ENCODE data around the gene SCAPER.
A peak's percentile ranks its signal among the peaks of the same experiment; 100 is the strongest.
"Not testable (repeated sequence)": the region's sequence is repeated elsewhere in the genome, so short reads cannot be mapped to it uniquely, and the experiment has no call there.

SCAPER gene

DNA sequence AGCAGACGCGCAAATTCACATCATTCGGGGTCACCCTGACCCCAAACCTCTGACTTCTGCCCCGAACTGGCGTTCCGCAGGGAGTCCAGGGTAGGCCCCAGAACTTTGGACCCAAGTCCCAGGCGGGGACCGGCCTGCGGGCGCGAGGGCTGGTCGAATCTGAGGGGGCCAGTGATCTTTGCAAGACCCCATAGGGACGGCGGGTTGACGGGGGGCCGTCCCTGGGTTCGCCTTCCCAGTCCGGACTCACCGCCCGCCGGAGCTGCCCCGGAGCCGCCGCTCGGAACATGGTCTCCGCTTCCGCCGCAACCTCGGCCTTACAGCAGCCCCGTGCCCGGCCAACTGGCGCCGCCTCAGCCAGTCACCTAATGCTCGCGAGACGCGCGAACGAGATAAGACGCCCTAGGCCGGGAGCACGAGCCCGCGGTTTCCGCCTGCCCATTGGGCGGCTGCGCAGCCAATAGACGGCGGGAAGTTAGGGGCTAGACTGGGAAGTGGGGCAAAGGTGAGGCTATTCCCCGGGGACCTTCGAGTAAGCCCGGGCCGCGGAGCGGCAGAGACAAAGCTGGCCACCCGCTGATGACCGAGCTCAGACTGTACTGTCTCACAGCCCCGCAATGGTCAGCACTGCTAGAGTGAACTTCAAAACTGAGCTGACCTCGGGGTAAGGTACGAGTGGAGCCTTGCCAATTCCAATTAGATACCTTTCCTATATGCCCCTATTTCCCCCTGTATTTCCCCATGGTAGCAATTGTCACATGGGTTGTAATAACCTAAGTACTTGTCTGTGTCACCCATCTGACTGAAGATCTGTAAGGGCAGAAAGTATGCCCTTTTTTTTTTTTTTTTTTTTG is 593.8 kb downstream of the SCAPER start, which contains the start of gene ETFA:
ETFA (minus strand) TSS at position 370 of the 854 bp plus-strand sequence; CDS start at position 289, 81 bp downstream.
- no peaks in the 10 kb centered on the region for H3K27me3 ChIP-seq (ENCODE audit: insufficient read depth, low read length)
- peak within 1 kb of the TSS; percentile 93 for H3K4me3 ChIP-seq (ENCODE audit: low read length)
- no peaks in the 10 kb centered on the region for H3K36me3 ChIP-seq (ENCODE audit: insufficient read depth, low read length)

DNA sequence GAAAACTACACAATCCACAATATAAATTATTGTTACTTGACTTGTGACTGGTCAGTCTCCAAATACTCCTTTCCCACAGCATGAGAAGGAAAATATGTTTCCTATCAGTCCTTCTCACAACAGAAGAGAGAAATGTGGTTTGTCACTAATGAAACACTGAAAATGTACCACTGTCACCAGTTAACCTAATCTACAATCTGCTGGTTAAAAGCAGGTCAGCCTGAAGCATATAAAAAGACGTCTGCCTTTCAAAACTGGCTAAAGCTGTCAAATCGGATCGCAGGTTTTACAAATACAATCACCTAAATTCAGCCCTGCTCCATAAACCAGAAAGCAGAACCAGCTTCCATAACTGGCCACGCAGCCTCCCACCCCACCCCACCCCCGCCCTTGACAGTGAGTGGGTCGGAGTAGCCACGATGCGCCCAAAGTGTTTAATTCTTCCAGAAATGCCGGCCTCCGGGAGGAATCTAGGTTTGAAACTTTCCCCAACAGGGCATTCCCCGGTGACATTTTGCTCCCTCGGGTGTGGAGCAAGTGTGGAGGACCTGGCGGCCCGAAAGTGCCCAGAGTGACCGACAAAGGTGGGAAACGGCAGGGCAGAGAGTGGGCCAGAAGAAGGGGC is 594.6 kb downstream of the SCAPER start:
- Histone ChIP-seq H3K9me3 (ENCODE audit: low read length) (peaks cover 3% of the 10 kb centered on the region), H3K27me3 (ENCODE audit: insufficient read depth, low read length) (no peaks in the 10 kb centered on the region), H3K4me1 (ENCODE audit: insufficient read depth, low read length) (peaks cover 5% of the 10 kb centered on the region)

More for the DNA sequence above, 593.8 kb downstream of the SCAPER start, which contains the start of gene ETFA:
- H3K9me3 ChIP-seq (ENCODE audit: low read length) = peaks cover 3% of the 10 kb centered on the region
- H2AFZ ChIP-seq (ENCODE audit: low read depth, low read length) = peak within 1 kb of the TSS; percentile 90
- H3K4me1 ChIP-seq (ENCODE audit: insufficient read depth, low read length) = peaks cover 5% of the 10 kb centered on the region

DNA sequence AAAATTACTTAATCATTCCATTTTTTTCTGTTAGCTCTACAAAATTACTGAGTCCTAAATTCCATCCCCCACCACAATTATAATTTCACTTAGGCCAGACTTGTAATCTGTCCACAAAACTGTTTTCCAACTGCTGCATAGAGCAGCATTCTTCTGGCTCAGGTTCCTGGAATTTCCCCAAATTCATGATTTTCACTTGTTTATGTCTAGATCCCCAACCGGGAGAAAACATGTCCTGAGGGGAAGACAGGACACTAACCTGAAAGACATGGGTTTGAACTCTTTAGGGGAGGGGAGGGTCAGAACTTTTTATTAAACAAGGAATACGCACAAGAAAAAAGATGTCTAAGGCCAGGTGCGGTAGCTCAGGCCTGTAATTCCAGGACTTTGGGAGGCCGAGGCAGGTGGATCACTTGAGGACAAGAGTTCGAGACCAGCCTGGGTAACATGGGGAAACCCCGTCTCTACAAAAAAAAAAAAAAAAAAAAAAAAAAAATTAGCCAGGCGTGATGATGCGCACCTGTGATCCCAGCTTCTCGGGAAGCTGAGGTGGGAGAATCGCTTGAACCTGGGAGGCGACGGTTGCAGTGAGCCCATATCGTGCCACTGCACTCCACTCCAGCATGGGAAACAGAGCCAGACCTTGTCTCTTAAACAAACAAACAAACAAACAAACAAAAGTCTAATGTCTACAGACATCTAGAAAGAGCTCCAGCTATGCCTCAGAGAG is 595.4 kb downstream of the SCAPER start:
- no peak overlapping the region for H2AFZ ChIP-seq (ENCODE audit: low read depth, low read length)
- H3K9me3 ChIP-seq (ENCODE audit: low read length) = no peaks in the 10 kb centered on the region
- H3K4me1 ChIP-seq (ENCODE audit: insufficient read depth, low read length) = peaks cover 5% of the 10 kb centered on the region
- H3K4me3 ChIP-seq (ENCODE audit: low read length) = peak overlapping the region; percentile 93
- H3K36me3 ChIP-seq (ENCODE audit: insufficient read depth, low read length) = no peaks in the 10 kb centered on the region
- H3K27me3 ChIP-seq (ENCODE audit: insufficient read depth, low read length) = no peaks in the 10 kb centered on the region

More for the DNA sequence above, 594.6 kb downstream of the SCAPER start:
- Histone ChIP-seq H3K4me3 (ENCODE audit: low read length) (peak overlapping the region; percentile 93), H2AFZ (ENCODE audit: low read depth, low read length) (peak overlapping the region; percentile 90), H3K36me3 (ENCODE audit: insufficient read depth, low read length) (no peaks in the 10 kb centered on the region)

DNA sequence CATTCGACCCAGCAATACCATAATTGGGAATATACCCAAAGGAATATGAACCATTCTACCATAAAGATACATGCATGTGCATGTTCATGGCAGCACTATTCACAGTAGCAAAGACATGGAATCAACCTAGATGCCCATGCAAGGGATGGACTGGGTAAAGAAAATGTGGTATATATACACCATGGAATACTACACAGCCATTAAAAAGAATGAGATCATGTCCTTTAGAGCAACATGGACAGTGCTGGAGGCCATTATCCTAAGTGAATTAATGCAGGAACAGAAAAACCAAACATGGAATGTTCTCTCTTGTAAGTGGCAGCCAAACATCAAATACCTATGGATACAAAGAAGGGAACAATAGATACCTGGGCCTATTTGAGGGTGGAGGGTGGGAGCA is 601.2 kb downstream of the SCAPER start:
- H3K36me3 ChIP-seq (ENCODE audit: insufficient read depth, low read length) = no peaks in the 10 kb centered on the region
- H2AFZ ChIP-seq (ENCODE audit: low read depth, low read length) = no peak overlapping the region
- H3K4me3 ChIP-seq (ENCODE audit: low read length) = no peak overlapping the region
- H3K4me1 ChIP-seq (ENCODE audit: insufficient read depth, low read length) = no peaks in the 10 kb centered on the region
- peaks cover 3% of the 10 kb centered on the region for H3K9me3 ChIP-seq (ENCODE audit: low read length)
- no peaks in the 10 kb centered on the region for H3K27me3 ChIP-seq (ENCODE audit: insufficient read depth, low read length)

DNA sequence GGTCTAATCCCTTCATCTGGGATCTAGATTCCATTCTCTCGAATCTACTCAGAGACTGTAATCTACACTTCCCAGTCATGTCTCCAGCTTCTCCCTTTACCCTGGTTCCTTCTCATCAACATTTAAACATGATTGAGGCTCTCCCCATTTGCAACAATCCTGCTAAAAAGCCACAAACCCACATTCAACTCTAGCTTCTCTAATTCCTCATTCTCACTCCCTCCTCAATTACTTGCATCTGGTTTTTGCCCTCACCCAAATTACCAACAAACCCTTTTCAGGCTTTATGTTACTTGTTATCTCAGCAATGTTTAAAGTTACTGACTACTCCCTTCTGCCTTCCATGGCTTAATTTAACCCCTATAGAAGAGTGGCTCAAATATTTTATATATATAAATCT is 605.4 kb downstream of the SCAPER start:
- no peaks in the 10 kb centered on the region for H3K36me3 ChIP-seq (ENCODE audit: insufficient read depth, low read length)
- H3K9me3 ChIP-seq (ENCODE audit: low read length) = peaks cover 3% of the 10 kb centered on the region
- H3K27me3 ChIP-seq (ENCODE audit: insufficient read depth, low read length) = no peaks in the 10 kb centered on the region
- H2AFZ ChIP-seq (ENCODE audit: low read depth, low read length) = no peak overlapping the region
- H3K4me1 ChIP-seq (ENCODE audit: insufficient read depth, low read length) = no peaks in the 10 kb centered on the region
- H3K4me3 ChIP-seq (ENCODE audit: low read length) = no peak overlapping the region

DNA sequence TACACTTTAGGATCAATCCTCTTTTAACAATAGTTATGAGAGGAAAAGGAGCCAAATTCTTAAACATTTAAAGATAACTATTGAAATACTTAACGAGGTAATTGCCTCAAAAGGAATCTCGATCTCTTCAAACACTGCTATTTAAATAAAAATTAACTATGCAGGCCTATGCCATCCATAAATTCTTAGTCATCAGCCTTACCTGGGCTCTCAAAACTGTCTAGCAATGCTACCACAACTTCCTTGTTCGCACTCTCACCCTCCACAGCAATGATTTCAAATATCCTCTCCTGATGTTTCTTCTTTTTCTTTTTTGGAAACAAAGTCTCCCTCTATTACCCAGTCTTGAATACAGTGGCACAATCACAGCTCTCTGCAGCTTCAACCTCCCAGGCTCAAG is 606.2 kb downstream of the SCAPER start:
- Histone ChIP-seq H3K36me3 (ENCODE audit: insufficient read depth, low read length) (no peaks in the 10 kb centered on the region), H2AFZ (ENCODE audit: low read depth, low read length) (no peak overlapping the region), H3K4me1 (ENCODE audit: insufficient read depth, low read length) (no peaks in the 10 kb centered on the region), H3K4me3 (ENCODE audit: low read length) (no peak overlapping the region), H3K27me3 (ENCODE audit: insufficient read depth, low read length) (no peaks in the 10 kb centered on the region), H3K9me3 (ENCODE audit: low read length) (peaks cover 1% of the 10 kb centered on the region)

DNA sequence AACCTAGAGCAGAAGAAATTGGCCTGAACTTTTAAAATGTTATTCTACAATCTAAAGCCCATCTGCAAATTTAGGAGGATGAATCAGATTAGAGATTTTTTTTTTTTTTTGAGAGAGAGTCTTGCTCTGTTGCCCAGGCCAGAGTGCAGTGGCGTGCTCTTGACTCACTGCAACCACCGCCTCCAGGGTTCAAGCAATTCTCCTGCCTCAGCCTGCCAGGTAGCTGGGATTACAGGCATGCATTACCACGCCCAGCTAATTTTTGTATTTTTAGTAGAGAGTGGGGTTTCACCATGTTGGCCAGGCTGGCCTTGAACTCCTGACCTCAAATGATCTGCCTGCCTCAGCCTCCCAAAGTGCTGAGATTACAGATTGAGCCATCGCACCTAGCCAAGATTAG is 607.2 kb downstream of the SCAPER start:
- H3K27me3 ChIP-seq (ENCODE audit: insufficient read depth, low read length); H3K4me1 ChIP-seq (ENCODE audit: insufficient read depth, low read length); H2AFZ ChIP-seq (ENCODE audit: low read depth, low read length); H3K36me3 ChIP-seq (ENCODE audit: insufficient read depth, low read length); H3K9me3 ChIP-seq (ENCODE audit: low read length); H3K4me3 ChIP-seq (ENCODE audit: low read length): not testable (repeated sequence)
